ENCODE measurements around the gene KRTAP4-11.

DNA sequence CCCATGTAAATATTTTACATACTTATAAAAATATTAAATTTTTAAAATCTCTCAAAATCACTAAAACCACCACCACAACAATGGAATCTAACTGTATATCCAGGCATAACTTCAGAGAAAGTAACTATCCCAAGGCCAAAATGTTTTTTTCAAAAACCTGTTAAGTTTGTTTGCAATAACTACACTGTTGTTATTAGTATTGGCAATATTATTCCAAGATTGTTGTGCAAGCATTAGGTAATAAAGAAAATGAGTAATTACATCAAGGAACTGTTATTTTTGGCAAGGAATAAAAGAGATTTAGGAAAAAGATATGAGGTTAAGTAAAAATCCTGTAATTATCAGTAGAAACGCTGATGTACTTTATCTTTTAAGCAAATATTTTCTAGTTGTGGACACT lies 9.2 kb upstream of the KRTAP4-11 start:
- TF ChIP-seq, protein P1, sequence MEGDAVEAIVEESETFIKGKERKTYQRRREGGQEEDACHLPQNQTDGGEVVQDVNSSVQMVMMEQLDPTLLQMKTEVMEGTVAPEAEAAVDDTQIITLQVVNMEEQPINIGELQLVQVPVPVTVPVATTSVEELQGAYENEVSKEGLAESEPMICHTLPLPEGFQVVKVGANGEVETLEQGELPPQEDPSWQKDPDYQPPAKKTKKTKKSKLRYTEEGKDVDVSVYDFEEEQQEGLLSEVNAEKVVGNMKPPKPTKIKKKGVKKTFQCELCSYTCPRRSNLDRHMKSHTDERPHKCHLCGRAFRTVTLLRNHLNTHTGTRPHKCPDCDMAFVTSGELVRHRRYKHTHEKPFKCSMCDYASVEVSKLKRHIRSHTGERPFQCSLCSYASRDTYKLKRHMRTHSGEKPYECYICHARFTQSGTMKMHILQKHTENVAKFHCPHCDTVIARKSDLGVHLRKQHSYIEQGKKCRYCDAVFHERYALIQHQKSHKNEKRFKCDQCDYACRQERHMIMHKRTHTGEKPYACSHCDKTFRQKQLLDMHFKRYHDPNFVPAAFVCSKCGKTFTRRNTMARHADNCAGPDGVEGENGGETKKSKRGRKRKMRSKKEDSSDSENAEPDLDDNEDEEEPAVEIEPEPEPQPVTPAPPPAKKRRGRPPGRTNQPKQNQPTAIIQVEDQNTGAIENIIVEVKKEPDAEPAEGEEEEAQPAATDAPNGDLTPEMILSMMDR (IDR thresholded peaks at IDR 0.05), result no peak
- no peak for TF ChIP-seq EP300 (IDR thresholded peaks at IDR 0.05)

All from tibial nerve (tissue), 4 donors.